HG03060 (cell line): ENCODE measurements around the gene QRFP.
"Not testable (repeated sequence)": the region's sequence is repeated elsewhere in the genome, so short reads cannot be mapped to it uniquely, and the experiment has no call there.

Source experiments
- ATAC-seq: cut with Tn5 transposase; IDR thresholded peaks from one replicate; pipeline ENCODE4 v1.9.1; 2021; ENCODE audit warnings: low read depth, moderate number of reproducible peaks; ENCODE audit not compliant: unreplicated experiment

The QRFP gene

DNA sequence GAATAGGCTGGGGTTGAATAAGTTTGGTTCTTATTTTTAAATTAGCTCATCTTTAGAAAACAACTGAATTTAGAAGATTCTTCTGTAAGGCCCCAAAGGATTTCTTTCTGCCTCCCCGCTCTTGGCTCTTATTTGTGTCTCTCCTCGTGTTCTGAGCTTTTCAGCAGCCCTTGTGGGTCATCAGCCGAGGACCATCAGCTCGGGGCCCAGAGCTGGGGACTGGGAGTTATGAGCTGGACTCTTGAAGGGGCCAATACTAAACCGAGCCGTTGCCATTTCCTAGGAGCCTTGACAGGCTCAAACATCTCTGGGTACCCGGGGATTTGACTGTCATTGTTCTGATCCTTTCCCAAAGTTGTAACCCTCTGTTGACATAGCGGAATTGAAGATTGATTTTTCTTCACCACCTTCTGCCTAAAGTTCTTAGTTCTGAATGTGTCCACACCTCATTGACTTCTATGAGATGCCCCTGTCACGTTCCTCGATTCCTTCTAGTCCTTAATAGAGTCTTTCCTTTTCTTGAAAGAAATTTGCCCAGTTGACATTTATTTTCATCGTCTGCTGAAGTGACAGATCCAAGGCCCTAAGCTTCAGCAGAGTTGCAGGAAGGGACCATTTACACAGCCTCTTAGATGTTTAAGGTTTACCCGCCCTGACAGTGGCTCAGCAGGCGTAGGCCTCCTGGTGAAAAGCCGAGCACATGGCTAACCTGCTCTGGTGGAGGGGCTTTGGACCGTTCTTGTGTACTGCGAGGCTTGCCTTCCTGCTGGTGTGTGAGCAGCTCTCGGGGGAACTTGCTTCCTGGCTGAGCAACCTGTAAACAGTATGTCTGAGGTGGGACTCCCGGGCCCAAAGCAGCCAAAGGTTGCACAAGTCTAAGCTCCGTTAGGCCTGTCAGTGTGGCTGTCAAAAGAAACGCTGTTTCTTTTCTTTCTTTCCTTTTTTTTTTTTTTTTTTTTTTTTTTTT is 37.6 kb downstream of the QRFP start:
- no peak for ATAC-seq

DNA sequence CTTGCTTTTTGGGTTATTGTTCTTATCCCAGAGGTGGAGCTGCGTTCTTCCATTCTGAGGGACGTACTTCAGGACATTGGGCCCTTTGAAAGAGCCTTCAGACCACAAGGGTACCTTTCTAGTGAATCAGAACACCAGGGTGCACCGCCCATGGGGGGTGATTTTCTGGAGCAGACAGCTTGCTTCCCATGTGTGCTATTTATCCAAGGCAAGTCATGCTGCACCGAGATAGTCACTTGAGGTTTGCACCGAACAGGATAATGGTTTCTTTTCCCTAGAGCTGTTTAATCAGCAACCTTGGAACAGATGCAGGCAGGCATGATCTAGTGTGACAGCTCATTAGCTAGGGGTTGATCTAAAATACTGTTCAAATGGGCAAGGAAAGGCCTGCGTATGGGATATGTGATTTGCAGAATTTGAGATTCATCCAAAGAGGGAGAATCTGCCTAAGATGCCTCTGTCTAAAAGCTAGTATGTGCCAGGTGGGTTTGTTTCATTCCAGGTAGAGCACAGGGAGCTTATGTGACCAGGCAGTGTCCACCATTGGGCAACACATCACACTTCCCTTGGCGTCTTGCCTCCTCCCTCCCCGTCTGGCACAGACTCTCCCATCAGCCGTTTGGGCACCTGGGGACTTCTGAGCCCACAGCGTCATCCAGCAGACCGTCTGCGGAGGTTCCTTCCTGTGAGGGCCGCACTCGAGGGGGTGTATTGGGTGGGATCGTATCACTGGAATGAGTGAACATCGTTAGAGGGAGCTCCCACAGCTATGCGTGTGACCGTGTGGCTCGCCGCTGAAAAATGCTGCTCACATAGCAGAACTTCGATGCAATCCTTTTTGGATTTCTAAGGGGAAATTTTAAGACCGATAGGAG is 38.5 kb downstream of the QRFP start:
- no peak for ATAC-seq

DNA sequence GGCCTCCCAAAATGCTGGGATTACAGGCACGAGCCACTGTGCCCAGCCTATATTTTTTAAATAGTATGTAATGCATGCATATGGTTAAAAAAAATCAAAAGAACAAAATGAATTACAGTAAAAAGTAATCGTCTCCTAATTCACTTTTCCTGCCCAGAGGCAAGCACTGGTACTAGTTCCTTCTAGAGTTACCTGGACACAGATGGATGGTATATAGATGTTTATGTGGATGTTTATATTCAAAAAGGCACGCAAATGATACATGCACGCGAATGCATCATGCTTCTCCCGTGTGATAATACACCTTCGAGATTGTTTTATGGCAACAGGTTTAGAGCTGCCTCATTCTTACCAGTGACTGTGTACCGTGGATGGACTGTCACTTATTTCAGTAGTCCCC is 40.1 kb downstream of the QRFP start:
- ATAC-seq: no peak

DNA sequence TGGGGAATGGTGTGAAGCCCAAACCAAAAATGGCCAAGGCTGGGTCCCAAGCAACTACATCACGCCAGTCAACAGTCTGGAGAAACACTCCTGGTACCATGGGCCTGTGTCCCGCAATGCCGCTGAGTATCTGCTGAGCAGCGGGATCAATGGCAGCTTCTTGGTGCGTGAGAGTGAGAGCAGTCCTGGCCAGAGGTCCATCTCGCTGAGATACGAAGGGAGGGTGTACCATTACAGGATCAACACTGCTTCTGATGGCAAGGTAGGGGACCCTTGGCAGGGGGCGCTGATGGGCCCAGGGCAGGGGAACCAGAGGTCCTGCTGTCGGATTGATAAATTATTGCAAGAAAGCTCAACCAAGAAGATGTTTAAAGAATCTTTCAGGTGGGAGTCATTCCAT is 41.8 kb downstream of the QRFP start:
- no peak for ATAC-seq

DNA sequence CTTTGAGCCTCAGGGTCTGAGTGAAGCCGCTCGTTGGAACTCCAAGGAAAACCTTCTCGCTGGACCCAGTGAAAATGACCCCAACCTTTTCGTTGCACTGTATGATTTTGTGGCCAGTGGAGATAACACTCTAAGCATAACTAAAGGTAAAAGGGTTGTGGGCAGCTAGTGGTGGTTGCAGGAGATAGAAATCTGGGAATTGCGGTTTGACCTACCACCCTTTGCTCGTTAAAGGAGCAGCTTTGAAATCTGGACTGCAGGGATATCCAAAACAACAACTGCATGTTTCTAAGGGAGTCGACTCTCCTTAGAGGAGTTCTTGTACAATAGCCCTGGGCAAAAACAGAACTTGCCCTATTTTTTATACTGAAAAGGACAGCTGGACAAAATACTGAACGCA is 42.5 kb downstream of the QRFP start:
- no peak for ATAC-seq

DNA sequence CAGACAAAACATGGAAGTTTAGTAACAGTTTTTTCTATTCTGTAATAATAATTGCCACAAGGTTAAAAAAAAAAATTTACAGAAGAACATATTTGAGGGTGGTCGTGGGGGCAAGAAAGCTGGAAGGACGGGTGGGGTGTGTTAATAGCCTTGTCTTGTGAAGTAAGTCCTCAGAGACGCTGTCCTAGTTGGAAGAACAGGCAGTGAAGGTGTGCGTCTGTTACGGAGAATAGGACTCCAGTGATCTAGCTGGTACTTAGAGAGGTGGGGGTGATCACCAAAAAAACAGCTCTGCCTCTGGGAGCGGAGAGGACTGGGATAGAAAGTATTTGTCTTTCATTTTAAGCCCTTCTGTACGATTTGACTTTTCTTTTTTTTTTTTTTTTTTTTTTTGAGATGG is 43.8 kb downstream of the QRFP start:
- ATAC-seq: no peak

DNA sequence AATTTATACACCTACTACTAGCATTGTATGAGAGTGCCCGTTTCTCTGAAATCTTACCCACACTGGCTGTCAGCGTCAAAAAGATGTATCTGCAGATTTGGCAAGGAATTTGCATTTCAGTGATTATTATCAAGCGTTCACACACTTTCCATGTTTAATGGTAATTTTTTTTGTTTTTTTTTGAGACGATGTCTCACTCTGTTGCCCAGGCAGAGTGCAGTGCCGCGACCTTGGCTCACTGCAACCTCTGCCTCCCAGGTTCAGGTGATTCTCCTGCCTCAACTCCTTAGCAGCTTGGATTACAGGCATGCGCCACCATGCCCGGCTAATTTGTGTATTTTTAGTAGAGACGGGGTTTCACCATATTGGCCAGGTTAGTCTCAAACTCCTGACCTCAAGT is 47.3 kb downstream of the QRFP start:
- ATAC-seq: no peak

DNA sequence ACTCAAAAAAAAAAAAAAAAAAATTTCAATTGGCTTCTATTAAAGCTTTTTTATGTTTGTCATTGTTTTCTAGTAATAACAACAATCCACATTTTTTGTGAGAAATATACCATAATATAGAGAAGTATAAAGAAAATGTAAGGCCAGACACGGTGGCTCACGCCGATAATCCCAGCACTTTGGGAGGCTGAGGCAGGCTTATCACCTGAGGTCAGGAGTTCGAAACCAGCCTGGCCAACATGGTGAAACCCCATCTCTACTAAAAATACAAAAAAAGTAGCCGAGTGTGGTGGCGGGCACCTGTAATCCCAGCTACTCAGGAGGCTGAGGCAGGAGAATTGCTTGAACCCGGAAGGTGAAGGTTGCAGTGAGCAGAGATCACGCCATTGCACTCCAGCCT is 48.1 kb downstream of the QRFP start:
- not testable (repeated sequence) for ATAC-seq

DNA sequence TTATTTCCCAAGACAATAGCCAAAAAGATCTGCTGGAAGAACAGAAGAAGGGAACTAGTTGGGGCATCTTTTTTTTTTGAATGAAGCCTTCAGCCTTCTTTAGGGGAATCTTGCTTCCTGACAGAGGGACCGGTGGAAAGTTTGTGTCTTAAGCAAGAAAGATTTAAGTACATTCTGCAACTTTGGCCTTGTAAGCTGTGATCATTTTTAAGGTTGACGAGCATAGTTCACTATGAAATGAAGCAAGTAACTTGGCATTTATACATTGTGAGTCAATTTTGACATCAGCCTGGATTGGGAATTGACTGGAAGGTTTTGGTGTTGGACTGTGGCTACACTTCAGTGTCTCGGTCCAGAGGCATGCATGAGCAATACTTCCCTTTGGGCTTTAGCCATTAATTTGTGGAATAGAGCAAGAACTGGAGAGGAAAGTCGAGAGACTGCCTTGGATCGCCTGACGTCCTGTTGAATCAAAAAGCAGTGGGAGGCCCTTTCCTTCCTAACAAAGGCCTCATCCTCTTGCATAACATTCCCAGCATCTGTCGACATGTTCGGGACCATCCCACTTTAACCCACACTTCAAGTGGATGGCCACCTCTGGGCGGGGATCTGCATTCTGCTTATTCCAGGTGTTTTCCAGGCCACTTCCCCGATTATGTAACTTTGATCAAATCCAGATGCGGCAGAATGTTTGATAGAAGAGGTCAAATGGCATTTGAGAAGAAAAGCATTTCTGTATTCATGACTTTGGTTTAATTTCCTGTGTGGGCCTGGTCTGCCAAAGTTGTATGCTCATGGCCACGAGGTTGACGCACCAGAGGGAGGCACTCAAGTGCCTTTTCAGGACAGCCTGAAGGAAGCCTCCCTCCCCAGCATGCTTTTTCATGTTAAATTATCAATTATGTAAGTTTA is 49.0 kb downstream of the QRFP start:
- ATAC-seq: no peak

DNA sequence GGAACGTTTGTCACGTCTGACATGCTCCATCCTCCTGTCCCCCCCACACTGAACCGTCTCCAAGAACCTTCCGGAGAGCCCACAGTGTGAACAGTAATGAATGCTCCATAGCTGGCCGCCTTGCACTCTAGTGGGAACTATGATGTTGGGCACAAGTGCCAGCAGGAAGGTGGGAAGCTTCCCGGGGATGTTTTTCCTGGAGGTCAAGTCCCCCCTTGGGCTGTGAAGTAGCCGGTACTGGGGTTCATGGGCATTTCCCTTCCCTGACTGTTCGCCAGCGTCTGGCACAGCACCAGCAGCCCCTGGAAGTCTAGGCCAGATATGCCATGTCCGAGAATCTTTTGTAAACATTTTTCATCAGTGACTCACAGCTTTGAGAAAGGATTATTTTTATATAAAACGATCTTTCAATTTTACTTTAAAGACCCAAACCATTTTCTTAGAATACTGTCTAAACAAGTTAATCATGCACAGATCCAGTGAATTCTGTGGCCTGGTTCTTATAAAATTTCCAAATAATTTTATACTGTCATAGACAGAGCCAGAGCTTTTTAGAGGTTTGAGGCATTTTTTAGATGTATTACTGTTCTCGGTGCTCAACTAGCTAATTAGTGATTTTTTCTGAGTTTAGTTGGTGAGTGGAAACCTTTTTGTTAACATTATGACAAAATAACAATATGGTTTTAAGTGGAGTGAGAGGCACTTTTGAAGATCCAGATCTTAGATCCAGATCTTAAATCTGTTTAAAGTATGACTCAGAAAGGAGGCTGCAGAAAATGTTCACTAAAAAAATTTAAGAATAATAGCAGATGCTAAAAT is 49.9 kb downstream of the QRFP start:
- ATAC-seq: no peak

DNA sequence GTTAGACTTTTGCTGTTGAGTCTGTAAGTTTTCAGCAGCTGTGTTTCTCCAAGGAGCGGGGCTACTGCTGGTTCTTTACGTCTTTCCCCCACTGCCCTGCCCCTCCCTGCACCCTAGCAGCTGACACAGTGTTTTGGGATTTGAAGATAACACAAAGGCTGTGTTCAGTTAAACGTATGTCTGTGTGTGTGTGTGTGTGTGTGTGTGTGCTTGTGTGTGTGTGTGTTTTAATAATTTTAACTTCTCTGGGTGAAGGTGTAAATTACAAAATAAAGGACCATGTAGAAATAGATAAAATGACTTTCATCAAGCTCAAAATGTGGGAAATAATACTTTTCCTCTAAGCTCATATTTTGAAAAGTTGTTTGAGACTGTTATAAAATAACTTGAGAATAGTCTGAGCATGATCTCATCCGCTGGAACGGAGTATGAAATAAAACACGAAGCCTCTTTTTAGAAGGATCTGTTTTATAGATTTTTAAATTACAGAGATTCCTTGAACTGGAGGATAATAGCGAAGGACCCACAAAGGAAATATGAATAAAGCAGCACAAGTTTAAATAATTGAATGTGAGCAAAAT is 50.6 kb downstream of the QRFP start:
- no peak for ATAC-seq

DNA sequence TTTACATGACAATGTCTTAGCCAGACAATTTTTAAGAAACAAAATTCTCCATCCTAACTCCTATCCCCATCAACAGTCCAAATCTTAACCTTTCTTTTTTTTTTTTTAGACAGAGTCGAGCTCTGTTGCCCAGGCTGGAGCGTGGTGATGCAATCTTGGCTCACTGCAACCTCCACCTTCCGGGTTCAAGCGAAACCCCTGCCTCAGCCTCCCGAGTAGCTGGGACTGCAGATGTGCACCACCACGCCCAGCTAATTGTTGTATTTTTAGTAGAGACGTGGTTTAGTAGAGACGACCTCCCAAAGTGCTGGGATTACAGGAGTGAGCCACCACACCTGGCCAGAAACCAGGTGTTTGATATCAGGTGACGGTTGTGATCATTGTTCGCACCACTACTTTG is 51.4 kb downstream of the QRFP start:
- no peak for ATAC-seq

DNA sequence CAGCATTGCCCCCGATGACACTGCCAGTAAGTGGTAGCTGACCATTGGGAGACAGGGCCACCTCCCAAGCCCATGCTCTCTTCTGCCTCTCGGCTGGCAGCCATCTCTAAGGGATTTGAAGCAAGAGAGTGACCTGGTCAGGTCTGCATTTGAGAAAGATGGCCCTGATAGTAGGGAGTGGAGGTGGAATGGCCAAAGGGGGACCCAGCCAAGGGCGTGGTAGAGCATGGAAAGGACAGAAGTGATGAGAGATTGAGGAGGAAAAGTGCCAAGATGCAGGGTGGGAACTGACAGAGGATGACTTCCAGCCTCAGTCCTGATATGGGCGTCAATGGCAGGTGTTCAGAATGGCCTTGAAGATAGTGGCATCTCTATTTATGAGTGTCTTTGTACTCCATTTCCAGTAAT is 52.6 kb downstream of the QRFP start:
- ATAC-seq: no peak

DNA sequence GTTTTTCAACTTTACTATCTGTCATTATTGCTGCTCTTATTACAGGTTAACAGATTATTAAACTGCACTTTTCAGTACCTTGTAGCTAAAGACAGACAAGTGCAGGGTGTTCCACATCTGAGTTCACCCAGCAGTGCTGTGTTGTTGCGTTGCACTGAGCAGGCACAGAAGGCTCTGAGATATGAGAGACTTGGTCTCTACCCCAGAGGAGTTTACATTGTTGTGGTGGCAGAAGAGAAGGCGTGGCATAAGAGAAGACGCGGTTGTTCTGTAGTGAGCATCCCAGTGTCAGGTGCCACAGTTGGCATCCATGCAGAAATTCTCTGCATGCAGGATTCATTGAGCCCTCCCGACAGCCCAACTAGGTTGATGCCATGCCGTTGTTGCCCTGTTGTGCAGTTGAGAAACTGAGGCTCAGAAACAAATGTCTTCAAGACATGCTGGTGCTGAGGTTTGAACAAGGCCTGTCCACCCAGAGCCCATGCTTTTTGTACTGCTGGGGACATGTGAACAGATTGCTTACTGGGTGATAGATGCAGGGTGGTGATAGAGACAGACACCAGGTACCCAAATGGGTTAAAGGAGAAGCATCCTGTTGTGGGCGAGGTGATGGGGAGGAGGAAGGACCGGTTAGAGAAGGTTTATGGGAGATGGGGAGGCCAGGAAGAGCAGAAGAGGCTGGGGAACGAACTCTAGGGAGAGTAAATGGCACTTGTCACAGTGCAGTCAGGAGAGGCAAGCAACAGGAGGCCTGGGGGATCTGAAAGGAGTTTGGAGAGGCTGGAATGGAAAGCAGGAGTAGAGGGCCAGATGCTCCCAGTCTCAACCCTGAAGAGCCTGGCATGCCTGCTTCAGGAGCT is 53.3 kb downstream of the QRFP start:
- no peak for ATAC-seq
